ENCODE data around the gene SYNGR2.

The SYNGR2 gene

GRCh38 chr17:78120971-78121800, 47.2 kb upstream of the SYNGR2 start:
- no peak for ATAC-seq
- no peak for TF ChIP-seq TCF4 (CRISPR knock-in tag; IDR thresholded peaks at IDR 0.05; ENCODE audit: borderline replicate concordance)
- TF ChIP-seq CREB5 (CRISPR knock-in tag; IDR thresholded peaks at IDR 0.05; ENCODE audit: low read depth) = no peak
- TF ChIP-seq POU6F1 (CRISPR knock-in tag; IDR thresholded peaks at IDR 0.05; ENCODE audit: borderline replicate concordance, low read depth) = no peak
- no peak for TF ChIP-seq ZNF565 (CRISPR knock-in tag; conservative IDR thresholded peaks at IDR 0.05; ENCODE audit: low read depth)
- no peak for TF ChIP-seq TSHZ2 (CRISPR knock-in tag; IDR thresholded peaks at IDR 0.05)
- TF ChIP-seq OSR1 (CRISPR knock-in tag; IDR thresholded peaks at IDR 0.05) = no peak
- TF ChIP-seq ARNTL (CRISPR knock-in tag; IDR thresholded peaks at IDR 0.05; ENCODE audit: borderline replicate concordance, low read depth) = no peak
- TF ChIP-seq ISL1 (CRISPR knock-in tag; IDR thresholded peaks at IDR 0.05) = no peak
- TF ChIP-seq BACH2 (CRISPR knock-in tag; IDR thresholded peaks at IDR 0.05; ENCODE audit: borderline replicate concordance) = no peak
- no peak for TF ChIP-seq SNAI2 (CRISPR knock-in tag; IDR thresholded peaks at IDR 0.05)

- TF ChIP-seq CSRNP3 (CRISPR knock-in tag; IDR thresholded peaks at IDR 0.05) = no peak
- no peak for TF ChIP-seq POU6F1 (CRISPR knock-in tag; IDR thresholded peaks at IDR 0.05; ENCODE audit: borderline replicate concordance, low read depth)
- no peak for TF ChIP-seq ARNTL (CRISPR knock-in tag; IDR thresholded peaks at IDR 0.05; ENCODE audit: borderline replicate concordance, low read depth)
- no peak for TF ChIP-seq BACH2 (CRISPR knock-in tag; IDR thresholded peaks at IDR 0.05; ENCODE audit: borderline replicate concordance)
- no peak for TF ChIP-seq ZNF8 (CRISPR knock-in tag; IDR thresholded peaks at IDR 0.05)
- no peak for TF ChIP-seq CREB5 (CRISPR knock-in tag; IDR thresholded peaks at IDR 0.05; ENCODE audit: low read depth)
- no peak for TF ChIP-seq ZNF565 (CRISPR knock-in tag; conservative IDR thresholded peaks at IDR 0.05; ENCODE audit: low read depth)
- no peak for TF ChIP-seq ZC3H10 (CRISPR knock-in tag; IDR thresholded peaks at IDR 0.05)
- no peak for TF ChIP-seq TSHZ2 (CRISPR knock-in tag; IDR thresholded peaks at IDR 0.05)
- no peak for TF ChIP-seq ZNF70 (CRISPR knock-in tag; IDR thresholded peaks at IDR 0.05)
- TF ChIP-seq OSR1 (CRISPR knock-in tag; IDR thresholded peaks at IDR 0.05) = no peak
- TF ChIP-seq ISL1 (CRISPR knock-in tag; IDR thresholded peaks at IDR 0.05) = no peak
- no peak for TF ChIP-seq TOX (CRISPR knock-in tag; IDR thresholded peaks at IDR 0.05; ENCODE audit: borderline replicate concordance)
- no peak for TF ChIP-seq PATZ1 (CRISPR knock-in tag; IDR thresholded peaks at IDR 0.05; ENCODE audit: borderline replicate concordance)
- no peak for TF ChIP-seq ZFP30 (CRISPR knock-in tag; IDR thresholded peaks at IDR 0.05)
- TF ChIP-seq GLIS3 (CRISPR knock-in tag; IDR thresholded peaks at IDR 0.05) = no peak
- TF ChIP-seq CSDC2 (CRISPR knock-in tag; IDR thresholded peaks at IDR 0.05) = no peak
- TF ChIP-seq PPARA (CRISPR knock-in tag; IDR thresholded peaks at IDR 0.05; ENCODE audit: borderline replicate concordance) = no peak
- TF ChIP-seq ESRRG (CRISPR knock-in tag; IDR thresholded peaks at IDR 0.05) = no peak
Observed at GRCh38 chr17:78121801-78122215, 46.6 kb upstream of the SYNGR2 start.

More at GRCh38 chr17:78121801-78122215, 46.6 kb upstream of the SYNGR2 start:
- ATAC-seq = no peak
